SU-DHL-6 (cell line): ENCODE measurements around the gene XRN2.

Experiments used
- H2AFZ ChIP-seq: fragments of 200-600 bp; sonication (generic); 2 replicates; pipeline ENCODE4 v1.6.1; 2014; ENCODE audit warnings: low read depth, mild to moderate bottlenecking, moderate library complexity, mixed read lengths, antibody characterized with exemption, low read length; ENCODE audit not compliant: severe bottlenecking
- H3F3A ChIP-seq: fragments of 200-600 bp; shearing (Covaris generic); 2 replicates; pipeline ENCODE4 v1.6.0; 2016; ENCODE audit warnings: antibody characterized with exemption, mild to moderate bottlenecking; ENCODE audit not compliant: insufficient read depth
- H3K27ac ChIP-seq: fragments of 200-600 bp; sonication (generic); 2 replicates; pipeline ENCODE4 v1.5.1; 2016; ENCODE audit warnings: low read depth, mild to moderate bottlenecking, low read length, moderate library complexity, mixed read lengths
- H3K27me3 ChIP-seq: fragments of 200-600 bp; sonication (generic), shearing (Covaris generic); 2 replicates; pipeline ENCODE4 v1.6.0; 2014; ENCODE audit warnings: mild to moderate bottlenecking, low read length
- H3K36me3 ChIP-seq: fragments of 200-600 bp; sonication (generic); 2 replicates; pipeline ENCODE4 v1.6.1; 2014; ENCODE audit warnings: mild to moderate bottlenecking, low read length, mixed read lengths
- H3K4me2 ChIP-seq: fragments of 300-600, 200-600 bp; shearing (Covaris generic), sonication (generic); 2 replicates; pipeline ENCODE4 v1.6.0; 2014; ENCODE audit warnings: low read length, low read depth, mild to moderate bottlenecking; ENCODE audit not compliant: poor library complexity, severe bottlenecking
- H3K4me3 ChIP-seq: fragments of 200-600 bp; sonication (generic); 2 replicates; pipeline ENCODE4 v1.5.1; 2014; ENCODE audit warnings: antibody characterized with exemption, low read length, mild to moderate bottlenecking, mixed read lengths; ENCODE audit not compliant: insufficient read depth, poor library complexity, severe bottlenecking
- H3K79me2 ChIP-seq: fragments of 200-600 bp; sonication (generic); 2 replicates; pipeline ENCODE4 v1.6.1; 2014; ENCODE audit warnings: mild to moderate bottlenecking, low read length, moderate library complexity; ENCODE audit not compliant: insufficient read depth
- H3K9ac ChIP-seq: fragments of 200-600 bp; sonication (generic); 2 replicates; pipeline ENCODE4 v1.7.0; 2014; ENCODE audit warnings: mild to moderate bottlenecking, low read length
- H3K9me2 ChIP-seq: fragments of 200-600 bp; sonication (generic); replicated peaks from 2 replicates; pipeline ENCODE4 v1.6.1; 2014; ENCODE audit warnings: low read length; ENCODE audit not compliant: insufficient read depth
- H3K9me3 ChIP-seq: fragments of 200-600 bp; sonication (generic); 2 replicates; pipeline ENCODE4 v1.6.1; 2014; ENCODE audit warnings: low read length, mixed read lengths; ENCODE audit not compliant: insufficient read depth
- H4K20me1 ChIP-seq: fragments of 200-600 bp; sonication (generic); 2 replicates; pipeline ENCODE4 v1.6.1; 2014; ENCODE audit warnings: low read depth, mild to moderate bottlenecking, antibody characterized with exemption, low read length, moderate library complexity, mixed read lengths
- CTCF ChIP-seq: fragments of 200-600 bp; sonication (generic); IDR thresholded peaks from one replicate; pipeline ENCODE4 v1.5.1; 2017; ENCODE audit warnings: antibody characterized with exemption, mild to moderate bottlenecking, low read length, moderate library complexity; ENCODE audit not compliant: insufficient read depth, poor library complexity, severe bottlenecking
- EZH2phosphoT487 ChIP-seq: fragments of 200-600 bp; sonication (generic), shearing (Covaris generic); conservative IDR thresholded peaks from 2 replicates; pipeline ENCODE4 v1.6.1; 2018; ENCODE audit warnings: mild to moderate bottlenecking, antibody characterized with exemption, low read length, moderate library complexity, mixed read lengths

The XRN2 gene

GRCh38 chr20:21272679-21273078 is 30.5 kb upstream of the XRN2 start:
- Histone ChIP-seq H3F3A (no peaks in the 10 kb centered on the region), H3K4me2 (no peak overlapping the region), H3K27me3 (no peaks in the 10 kb centered on the region), H4K20me1 (no peaks in the 10 kb centered on the region), H3K9ac (no peak overlapping the region), H3K36me3 (no peaks in the 10 kb centered on the region), H3K79me2 (no peaks in the 10 kb centered on the region), H3K27ac (no peak overlapping the region), H3K9me3 (no peaks in the 10 kb centered on the region), H3K9me2 (no peaks in the 10 kb centered on the region), H2AFZ (no peak overlapping the region), H3K4me3 (no peak overlapping the region)
- TF ChIP-seq CTCF, result no peak
- no peak for TF ChIP-seq EZH2phosphoT487

GRCh38 chr20:21273755-21274386 is 29.3 kb upstream of the XRN2 start:
- H3K9me3 ChIP-seq, result no peaks in the 10 kb centered on the region
- H3K27ac ChIP-seq, result no peak overlapping the region
- no peaks in the 10 kb centered on the region for H4K20me1 ChIP-seq
- no peak overlapping the region for H3K9ac ChIP-seq
- no peaks in the 10 kb centered on the region for H3K9me2 ChIP-seq
- no peak overlapping the region for H2AFZ ChIP-seq
- no peaks in the 10 kb centered on the region for H3F3A ChIP-seq
- H3K79me2 ChIP-seq, result no peaks in the 10 kb centered on the region
- H3K27me3 ChIP-seq, result no peaks in the 10 kb centered on the region
- no peaks in the 10 kb centered on the region for H3K36me3 ChIP-seq
- no peak overlapping the region for H3K4me3 ChIP-seq
- TF ChIP-seq EZH2phosphoT487 (no peak), CTCF (no peak)
- H3K4me2 ChIP-seq, result no peak overlapping the region

DNA sequence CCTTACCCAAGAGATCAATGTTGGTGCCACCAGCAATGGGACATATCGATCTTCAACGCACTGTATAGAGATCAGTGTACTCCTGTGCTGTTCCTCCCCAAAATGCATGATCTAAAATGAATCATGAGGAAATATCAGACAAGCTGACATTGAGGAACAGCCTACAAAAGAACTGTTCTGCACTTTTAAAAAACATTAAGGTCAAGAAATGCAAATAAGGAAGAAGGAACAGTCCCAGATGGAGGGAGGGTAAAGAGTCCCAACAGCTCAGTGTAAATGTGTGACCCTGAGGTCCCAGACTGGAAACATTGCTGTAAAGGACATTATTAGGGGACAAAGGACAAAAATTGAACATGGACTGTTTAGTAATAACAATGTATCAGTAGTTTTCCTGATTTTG is 24.3 kb upstream of the XRN2 start:
- Histone ChIP-seq H3K9me3 (no peaks in the 10 kb centered on the region), H3K9ac (no peak overlapping the region), H2AFZ (no peak overlapping the region), H3K79me2 (no peaks in the 10 kb centered on the region), H4K20me1 (no peaks in the 10 kb centered on the region), H3K9me2 (no peaks in the 10 kb centered on the region), H3K4me2 (no peak overlapping the region), H3F3A (no peaks in the 10 kb centered on the region), H3K27me3 (no peaks in the 10 kb centered on the region), H3K4me3 (no peak overlapping the region), H3K36me3 (no peaks in the 10 kb centered on the region), H3K27ac (no peak overlapping the region)
- no peak for TF ChIP-seq EZH2phosphoT487
- TF ChIP-seq CTCF, result no peak
